ENCODE results near the gene CST9L. TPM values are rescaled to one million over a fixed set of nuclear protein-coding genes. Genes with fewer than 3 reads are reported as not detected.

Gene CST9L
- total RNA-seq, 1 donor from 2014 or later: not detected

GRCh38 chr20:23603321-23603720 lies 35.0 kb upstream of the CST9L start:
- Mint-ChIP-seq H3K4me1 (peaks cover 5% of the 10 kb centered on the region), H3K27ac (ENCODE audit: unreplicated experiment) (no peak overlapping the region), H3K9me3 (no peaks in the 10 kb centered on the region), H3K27me3 (ENCODE audit: low read depth) (no peaks in the 10 kb centered on the region), H3K36me3 (ENCODE audit: low read depth) (no peaks in the 10 kb centered on the region), H3K4me3 (no peak overlapping the region)
- DNase-seq (ENCODE audit: low read depth, low spot score): no peak
- TF ChIP-seq, protein P1, sequence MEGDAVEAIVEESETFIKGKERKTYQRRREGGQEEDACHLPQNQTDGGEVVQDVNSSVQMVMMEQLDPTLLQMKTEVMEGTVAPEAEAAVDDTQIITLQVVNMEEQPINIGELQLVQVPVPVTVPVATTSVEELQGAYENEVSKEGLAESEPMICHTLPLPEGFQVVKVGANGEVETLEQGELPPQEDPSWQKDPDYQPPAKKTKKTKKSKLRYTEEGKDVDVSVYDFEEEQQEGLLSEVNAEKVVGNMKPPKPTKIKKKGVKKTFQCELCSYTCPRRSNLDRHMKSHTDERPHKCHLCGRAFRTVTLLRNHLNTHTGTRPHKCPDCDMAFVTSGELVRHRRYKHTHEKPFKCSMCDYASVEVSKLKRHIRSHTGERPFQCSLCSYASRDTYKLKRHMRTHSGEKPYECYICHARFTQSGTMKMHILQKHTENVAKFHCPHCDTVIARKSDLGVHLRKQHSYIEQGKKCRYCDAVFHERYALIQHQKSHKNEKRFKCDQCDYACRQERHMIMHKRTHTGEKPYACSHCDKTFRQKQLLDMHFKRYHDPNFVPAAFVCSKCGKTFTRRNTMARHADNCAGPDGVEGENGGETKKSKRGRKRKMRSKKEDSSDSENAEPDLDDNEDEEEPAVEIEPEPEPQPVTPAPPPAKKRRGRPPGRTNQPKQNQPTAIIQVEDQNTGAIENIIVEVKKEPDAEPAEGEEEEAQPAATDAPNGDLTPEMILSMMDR (conservative IDR thresholded peaks at IDR 0.05): no peak

- Mint-ChIP-seq H3K36me3 (ENCODE audit: low read depth) (no peaks in the 10 kb centered on the region), H3K9me3 (no peaks in the 10 kb centered on the region), H3K27me3 (ENCODE audit: low read depth) (no peaks in the 10 kb centered on the region), H3K27ac (ENCODE audit: unreplicated experiment) (no peak overlapping the region), H3K4me3 (no peak overlapping the region), H3K4me1 (peaks cover 5% of the 10 kb centered on the region)
- TF ChIP-seq, protein P1 (conservative IDR thresholded peaks at IDR 0.05): no peak
- no peak for DNase-seq (ENCODE audit: low read depth, low spot score)
Measured at GRCh38 chr20:23602699-23603098, 34.4 kb upstream of the CST9L start.

DNA sequence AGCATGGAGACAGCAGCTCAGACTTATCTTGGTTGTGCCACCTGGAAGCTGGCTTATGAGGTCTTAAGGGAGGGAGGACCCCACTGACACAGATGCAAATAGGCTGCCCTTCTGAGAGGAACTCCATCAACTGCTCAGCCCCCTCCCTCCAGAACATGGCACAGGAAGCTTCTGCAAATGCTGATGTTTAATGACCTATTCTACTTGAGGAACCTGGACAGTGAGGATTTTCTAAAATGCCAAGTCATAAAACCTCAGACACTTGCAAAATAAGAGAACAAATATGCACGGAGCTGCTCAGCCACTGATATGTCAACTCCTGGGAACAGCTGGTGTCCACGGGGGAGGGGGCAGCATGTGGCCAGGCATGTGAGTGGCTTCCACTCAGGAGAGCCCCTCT lies 34.0 kb upstream of the CST9L start:
- TF ChIP-seq, protein P1 (conservative IDR thresholded peaks at IDR 0.05): no peak
- Mint-ChIP-seq H3K27me3 (ENCODE audit: low read depth) (no peaks in the 10 kb centered on the region), H3K36me3 (ENCODE audit: low read depth) (no peaks in the 10 kb centered on the region), H3K9me3 (no peaks in the 10 kb centered on the region), H3K4me3 (no peak overlapping the region), H3K4me1 (peaks cover 5% of the 10 kb centered on the region), H3K27ac (ENCODE audit: unreplicated experiment) (no peak overlapping the region)
- DNase-seq (ENCODE audit: low read depth, low spot score): no peak

DNA sequence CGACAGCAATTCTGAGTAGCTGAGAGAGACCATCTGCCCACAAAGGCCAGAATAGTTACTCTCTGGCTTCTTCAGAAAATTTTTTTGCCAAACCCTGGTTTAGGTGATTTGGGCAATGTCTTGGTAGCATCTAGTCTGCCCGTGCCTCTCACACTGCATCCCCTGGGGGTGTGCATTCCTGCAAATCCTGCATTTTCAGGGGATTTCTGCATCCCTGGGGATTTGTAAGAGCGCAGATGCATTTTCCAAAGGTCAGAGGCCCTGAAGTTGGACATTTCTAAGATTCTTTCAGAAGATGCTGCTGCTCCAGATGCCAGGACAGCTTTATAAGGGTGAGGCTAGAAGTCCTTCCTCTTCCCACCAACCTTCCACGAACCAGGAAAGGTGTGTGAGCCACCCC lies 33.4 kb upstream of the CST9L start:
- Mint-ChIP-seq H3K4me1 (peaks cover 3% of the 10 kb centered on the region), H3K9me3 (no peaks in the 10 kb centered on the region), H3K36me3 (ENCODE audit: low read depth) (no peaks in the 10 kb centered on the region), H3K27me3 (ENCODE audit: low read depth) (no peaks in the 10 kb centered on the region), H3K4me3 (no peak overlapping the region), H3K27ac (ENCODE audit: unreplicated experiment) (no peak overlapping the region)
- no peak for DNase-seq (ENCODE audit: low read depth, low spot score)
- TF ChIP-seq, protein P1 (conservative IDR thresholded peaks at IDR 0.05): no peak

- Mint-ChIP-seq H3K36me3 (ENCODE audit: low read depth) (no peaks in the 10 kb centered on the region), H3K27ac (ENCODE audit: unreplicated experiment) (no peak overlapping the region), H3K4me3 (no peak overlapping the region), H3K9me3 (peaks cover 3% of the 10 kb centered on the region), H3K27me3 (ENCODE audit: low read depth) (peaks cover 2% of the 10 kb centered on the region), H3K4me1 (no peaks in the 10 kb centered on the region)
- DNase-seq (ENCODE audit: low read depth, low spot score): no peak
- TF ChIP-seq, protein P1 (conservative IDR thresholded peaks at IDR 0.05): no peak
Measured at GRCh38 chr20:23598481-23598880, 30.2 kb upstream of the CST9L start.

Measured in neural crest cell (in vitro differentiated cells).